ENCODE results near the gene DDR2.
"Not testable (repeated sequence)": the region's sequence is repeated elsewhere in the genome, so short reads cannot be mapped to it uniquely, and the experiment has no call there.

DDR2 gene

DNA sequence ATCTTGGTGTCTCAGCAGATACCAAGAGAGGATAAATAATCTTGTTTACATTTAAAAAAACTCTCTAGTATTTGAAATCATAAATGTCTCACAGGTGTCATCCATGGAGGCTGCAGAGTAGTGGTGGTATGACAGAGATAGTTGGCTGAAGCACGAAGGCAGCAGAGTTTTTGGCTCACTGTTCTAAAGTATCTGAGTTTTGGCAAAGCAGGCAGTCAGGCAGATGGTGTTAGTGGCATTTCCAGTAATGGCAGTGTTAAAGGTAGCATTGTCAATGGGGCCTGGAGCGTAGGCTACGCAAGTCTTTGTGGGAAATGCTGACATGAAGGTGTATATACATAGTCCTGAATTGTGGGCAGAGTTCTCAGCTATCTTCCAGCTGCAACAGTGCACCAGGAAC lies 89.8 kb downstream of the DDR2 start:
- no peak for DNase-seq (ENCODE audit: low read depth)

DNA sequence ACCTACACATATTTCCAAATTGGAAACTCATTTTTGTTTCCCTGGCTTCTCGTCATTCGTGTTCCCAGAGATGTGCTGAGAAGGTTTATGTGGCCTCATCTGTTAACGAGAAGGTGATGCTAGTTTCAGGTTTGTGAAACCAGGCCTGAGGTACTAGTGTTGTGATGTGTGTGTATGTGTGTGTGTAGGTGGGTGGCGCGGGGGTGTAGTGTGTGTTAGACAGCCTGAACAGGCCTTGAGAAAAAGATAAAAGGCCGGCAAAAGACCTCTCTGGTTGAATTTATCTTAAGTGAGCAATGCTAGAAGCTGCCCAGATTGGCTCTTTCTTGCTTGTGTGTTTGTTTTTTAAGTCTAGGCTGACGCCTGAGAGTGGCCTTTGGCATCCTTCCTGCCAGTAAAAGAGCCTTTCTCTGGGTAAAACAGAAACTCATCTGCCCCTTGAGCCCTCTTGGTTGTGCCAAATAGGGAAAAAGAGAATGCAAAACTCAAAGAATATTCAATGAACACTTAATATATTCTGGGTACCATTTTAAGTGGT lies 92.4 kb downstream of the DDR2 start:
- DNase-seq (ENCODE audit: low read depth): peak; percentile 9

DNA sequence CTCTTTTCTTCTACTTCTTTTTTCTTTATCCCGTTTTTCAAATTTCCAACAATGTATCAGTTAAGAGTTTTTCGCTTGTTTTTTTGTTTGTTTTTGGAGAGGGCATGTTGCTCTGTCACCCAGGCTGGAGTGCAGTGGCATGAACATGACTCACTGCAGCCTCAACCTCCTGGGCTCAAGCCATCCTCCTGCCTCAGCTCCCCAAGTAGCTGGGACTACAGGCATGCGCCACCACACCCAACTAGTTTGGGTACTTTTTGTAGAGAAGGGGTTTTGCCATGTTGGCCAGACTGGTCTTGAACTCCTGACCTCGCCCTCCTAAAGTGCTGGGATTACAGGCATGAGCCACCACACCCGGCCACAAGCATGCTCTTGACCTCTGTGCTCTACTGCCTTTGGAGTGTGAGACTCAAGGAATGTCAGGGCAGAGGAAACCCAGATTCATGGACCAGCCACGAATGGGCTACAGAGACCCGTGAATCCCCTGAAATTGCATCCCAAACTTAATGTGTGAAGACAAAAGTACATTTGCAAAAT lies 93.1 kb downstream of the DDR2 start:
- no peak for DNase-seq (ENCODE audit: low read depth)

DNA sequence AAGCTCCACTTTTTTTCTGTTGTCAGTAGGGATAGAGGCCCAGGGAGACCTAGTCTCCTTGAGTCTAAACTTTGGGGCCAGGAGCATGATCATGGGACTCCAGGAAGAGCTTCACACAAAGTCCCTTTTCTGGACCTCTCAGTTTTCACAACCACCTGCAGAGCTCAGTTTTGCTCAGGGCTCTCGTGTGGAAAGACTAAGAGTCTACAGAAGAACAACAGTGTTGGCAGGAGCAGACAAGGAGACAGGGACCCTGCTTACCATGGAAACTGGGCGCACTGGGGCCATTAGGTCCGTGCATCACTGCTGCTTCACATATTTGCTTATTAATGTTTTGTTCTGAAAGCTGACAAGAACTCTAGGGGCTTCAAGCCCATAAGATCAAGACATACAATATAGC lies 94.3 kb downstream of the DDR2 start:
- DNase-seq (ENCODE audit: low read depth): no peak

DNA sequence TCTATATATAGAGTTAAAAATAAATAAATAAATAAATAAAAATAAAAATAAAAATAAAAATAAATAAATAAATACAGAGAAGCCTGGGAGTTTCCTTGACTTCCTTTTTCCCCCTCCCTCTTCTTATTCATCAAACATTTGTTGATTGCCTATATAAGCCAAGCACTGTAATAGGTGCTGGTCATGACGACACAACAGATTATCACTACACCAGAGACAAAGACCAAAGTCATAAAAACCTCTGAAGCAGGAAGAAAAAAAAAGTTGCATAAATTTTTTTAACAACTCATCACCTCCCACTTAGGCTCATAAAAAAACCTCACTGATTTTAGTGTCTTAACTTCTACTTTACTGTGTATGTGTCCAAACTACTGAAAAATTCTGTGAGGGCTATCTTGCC lies 95.2 kb downstream of the DDR2 start:
- DNase-seq (ENCODE audit: low read depth): not testable (repeated sequence)

DNA sequence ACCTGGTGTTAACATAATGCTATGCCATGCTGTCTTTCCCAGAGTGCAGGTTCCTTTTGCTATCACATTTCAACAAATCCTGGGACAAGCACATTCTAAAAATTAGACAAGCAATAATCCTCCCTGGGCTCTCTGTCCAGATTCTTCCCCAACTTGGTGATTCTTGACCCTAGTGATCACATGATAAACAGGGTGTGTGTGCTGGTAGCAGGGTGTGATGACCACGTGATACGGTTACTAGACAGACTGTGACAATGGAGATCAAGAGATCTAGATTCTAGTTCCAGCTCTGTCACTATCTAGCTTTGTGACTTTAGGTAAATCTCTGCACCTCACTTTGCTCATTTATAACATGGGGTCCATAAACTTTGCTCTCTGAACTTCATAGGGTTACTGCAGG lies 96.3 kb downstream of the DDR2 start:
- DNase-seq (ENCODE audit: low read depth): no peak

DNA sequence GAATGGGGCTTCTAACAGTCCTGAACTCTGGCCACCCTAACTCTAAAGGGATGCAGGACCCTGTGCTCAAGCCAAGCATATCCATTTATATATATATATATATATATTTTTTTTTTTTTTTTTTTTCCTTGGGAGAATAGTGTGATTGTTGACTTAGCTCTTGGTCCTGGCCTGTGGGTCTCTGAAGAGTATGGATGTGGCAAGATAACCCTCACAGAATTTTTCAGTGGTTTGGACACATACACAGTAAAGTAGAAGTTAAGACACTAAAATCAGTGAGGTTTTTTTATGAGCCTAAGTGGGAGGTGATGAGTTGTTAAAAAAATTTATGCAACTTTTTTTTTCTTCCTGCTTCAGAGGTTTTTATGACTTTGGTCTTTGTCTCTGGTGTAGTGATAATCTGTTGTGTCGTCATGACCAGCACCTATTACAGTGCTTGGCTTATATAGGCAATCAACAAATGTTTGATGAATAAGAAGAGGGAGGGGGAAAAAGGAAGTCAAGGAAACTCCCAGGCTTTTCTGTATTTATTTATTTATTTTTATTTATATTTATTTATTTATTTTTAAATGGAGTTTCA lies 97.0 kb downstream of the DDR2 start:
- DNase-seq (ENCODE audit: low read depth): not testable (repeated sequence)

DNA sequence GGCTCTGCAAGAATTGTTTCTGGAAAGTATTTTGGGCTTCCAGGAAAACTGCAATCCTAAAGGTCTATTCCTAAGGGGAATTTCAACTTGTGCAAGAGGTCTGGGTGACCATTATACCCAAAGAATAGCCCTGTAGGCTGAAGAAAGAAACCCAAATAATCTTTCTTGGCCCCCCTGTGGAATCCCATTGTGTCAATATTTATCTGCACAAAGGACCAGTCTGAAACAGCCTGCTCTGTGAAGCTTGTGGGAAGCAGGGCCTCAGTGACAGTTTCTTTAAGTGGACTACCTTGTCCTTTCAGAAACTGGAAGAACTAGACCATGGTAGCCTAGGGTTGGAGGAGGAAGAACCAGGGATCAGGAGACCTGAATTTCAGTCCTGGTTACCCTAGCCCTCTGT lies 99.8 kb downstream of the DDR2 start:
- DNase-seq (ENCODE audit: low read depth): no peak

DNA sequence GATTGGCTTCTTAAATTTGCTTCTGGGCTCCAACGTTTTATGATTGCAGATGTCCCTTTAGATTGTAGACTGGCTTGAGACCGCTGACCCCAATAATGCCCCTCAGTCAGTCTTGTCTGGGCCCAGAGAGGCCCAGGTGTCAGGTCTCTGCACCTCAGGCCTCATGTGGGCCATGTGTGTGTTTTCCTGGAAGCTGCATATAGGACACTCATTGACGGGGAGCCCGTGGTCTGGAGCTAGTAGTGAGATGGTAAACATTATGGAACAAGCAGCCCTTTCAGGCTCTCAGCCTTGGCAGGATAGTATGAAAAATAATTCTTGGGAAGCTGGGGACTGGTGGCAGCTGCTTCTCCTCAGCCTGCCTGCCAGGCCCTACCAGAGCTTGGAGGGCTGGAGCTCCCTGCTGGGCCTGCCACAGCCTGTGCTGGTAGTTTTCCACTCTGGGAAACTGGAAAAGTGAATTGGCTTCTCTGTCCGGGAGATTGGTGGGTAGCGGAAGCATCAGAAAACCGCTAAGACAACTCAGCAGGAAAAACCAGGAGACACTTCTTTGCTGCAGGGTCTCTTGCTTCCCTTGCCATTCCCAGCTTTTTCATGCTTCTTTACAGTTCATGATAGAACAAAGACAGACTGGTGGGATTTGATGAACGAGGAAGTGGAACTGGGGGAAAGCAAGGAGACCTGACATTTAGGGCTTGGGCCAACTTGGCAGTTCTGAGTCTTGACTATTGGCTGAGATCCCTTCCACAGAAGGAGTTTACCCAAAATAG lies 100.5 kb downstream of the DDR2 start:
- no peak for DNase-seq (ENCODE audit: low read depth)

DNA sequence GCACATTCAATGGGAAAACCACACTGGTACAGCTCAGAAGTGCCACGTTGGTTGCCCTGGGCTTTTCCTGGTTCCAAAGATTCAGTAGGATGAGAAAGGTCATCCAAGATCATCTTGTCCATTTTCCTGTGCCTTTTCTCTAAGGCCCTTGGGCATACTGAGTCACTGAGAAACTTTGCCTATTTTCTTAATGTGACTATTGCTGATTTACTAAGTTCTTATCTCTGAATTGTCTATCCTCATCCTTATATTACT lies 101.0 kb downstream of the DDR2 start:
- DNase-seq (ENCODE audit: low read depth): no peak

DNA sequence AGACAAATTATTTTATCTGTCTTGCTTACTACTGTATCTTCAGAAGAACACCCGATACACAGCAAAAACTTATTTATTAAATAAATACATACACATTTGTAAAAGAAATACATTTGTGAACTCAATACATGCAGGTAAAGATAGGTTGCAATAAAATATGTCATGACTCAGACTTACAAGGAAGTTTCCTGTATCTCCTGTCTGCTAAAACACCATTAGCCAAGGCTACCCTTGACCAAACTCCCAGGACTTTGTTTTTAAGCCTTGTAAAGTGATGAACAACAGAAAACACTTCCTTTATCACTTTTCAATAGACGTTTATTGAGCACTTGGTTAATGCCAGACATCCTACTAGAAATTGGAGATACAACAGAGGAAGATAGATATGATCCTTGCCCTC lies 101.8 kb downstream of the DDR2 start:
- DNase-seq (ENCODE audit: low read depth): no peak

DNA sequence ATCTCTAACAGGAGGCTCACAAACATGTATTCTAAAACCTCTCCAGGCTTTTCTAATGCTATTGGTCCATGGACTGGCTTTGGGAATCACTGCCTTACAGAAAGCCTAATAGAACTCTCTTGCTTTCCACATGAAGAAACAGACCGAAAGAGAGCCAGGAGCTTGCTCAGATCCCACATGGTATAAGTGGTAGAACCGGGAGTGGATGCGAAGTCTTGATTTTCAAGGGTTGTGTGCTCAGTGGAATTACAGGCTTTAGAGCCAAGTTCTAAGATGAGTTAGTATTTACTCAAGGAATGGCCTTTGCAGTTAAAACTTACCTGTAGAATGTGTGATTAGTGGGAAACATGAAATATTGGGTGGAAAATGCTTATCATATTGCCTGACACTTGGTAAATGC lies 103.9 kb downstream of the DDR2 start:
- no peak for DNase-seq (ENCODE audit: low read depth)

DNA sequence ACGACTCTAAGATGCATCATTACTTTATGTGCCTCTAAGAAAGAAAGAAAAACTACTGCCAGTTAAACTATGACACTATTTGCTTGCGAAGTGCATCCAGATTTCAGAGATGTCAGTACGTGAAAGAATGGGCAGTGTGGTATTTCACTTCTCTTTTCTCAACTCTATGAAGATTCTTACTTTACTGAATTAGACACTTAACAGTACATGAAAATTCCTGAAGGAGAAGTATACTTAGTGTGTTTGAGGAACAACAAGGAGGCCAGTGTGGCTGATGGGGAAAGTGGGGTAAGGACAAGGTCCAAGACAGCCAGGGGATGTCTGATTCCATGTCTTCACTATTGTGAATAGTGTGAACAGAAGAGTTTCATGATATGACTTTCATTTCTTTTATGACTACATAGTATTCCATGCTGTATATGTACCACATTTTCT lies 104.4 kb downstream of the DDR2 start:
- DNase-seq (ENCODE audit: low read depth): no peak

DNA sequence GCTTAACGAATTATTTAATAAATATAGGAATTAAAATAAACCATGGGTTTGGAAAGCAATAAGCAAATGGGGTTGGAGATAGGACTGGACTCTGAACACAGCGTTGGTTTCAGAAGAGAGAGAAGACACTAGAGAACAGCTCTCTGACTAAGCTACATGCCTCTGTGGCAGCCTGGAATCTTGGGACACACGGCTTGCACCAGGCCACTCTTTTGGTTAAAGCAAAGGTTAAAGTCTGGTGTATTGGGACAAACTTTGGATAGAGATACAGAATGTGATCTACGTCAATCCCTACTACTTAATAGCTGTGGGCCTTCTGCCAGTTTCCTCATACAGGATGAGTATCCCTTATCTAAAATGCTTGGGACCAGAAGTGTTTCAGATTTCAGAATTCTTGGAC lies 108.5 kb downstream of the DDR2 start:
- DNase-seq (ENCODE audit: low read depth): peak; percentile 25

DNA sequence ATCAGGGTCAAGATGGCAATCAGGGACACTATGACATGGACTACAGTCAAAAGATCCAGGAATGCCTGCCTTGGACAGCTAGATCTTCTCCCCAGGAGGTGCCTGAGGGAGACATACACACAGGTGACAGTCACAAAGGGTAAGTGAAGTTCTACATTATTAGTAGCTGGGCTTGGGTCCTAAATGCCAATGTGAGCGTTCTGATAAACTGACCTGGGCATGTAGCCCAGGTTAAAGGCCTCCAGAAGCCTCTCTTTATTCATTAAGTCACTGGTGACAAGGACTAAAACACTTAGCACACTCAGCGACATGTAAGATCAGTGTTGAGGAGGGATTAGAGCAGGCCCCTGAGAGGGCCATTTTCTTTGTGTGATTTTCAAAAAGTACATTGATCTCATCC lies 109.3 kb downstream of the DDR2 start:
- no peak for DNase-seq (ENCODE audit: low read depth)

DNA sequence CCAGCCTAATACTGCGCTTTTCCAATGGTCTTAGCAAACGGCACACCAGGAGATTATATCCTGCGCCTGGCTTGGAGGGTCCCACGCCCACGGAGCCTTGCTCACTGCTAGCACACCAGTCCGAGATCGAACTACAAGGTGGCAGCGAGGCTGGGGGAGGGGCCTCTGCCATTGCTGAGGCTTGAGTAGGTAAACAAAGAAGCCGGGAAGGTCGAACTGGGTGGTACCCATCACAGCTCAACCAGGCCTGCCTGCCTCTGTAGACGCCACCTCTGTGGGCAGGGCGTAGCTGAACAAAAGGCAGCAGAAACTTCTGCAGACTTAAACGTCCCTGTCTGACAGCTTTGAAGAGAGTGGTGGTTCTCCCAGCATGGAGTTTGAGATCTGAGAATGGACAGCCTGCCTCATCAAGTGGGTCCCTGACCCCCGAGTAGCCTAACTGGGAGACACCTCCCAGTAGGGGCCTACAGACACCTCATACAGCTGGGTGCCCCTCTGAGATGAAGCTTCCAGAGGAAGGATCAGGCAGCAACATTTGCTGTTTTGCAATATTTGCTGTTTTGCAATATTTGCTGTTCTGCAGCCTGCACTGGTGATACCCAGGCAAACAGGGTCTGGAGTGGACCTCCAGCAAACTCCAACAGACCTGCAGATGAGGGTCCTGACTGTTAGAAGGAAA lies 114.1 kb downstream of the DDR2 start:
- not testable (repeated sequence) for DNase-seq (ENCODE audit: low read depth)

DNA sequence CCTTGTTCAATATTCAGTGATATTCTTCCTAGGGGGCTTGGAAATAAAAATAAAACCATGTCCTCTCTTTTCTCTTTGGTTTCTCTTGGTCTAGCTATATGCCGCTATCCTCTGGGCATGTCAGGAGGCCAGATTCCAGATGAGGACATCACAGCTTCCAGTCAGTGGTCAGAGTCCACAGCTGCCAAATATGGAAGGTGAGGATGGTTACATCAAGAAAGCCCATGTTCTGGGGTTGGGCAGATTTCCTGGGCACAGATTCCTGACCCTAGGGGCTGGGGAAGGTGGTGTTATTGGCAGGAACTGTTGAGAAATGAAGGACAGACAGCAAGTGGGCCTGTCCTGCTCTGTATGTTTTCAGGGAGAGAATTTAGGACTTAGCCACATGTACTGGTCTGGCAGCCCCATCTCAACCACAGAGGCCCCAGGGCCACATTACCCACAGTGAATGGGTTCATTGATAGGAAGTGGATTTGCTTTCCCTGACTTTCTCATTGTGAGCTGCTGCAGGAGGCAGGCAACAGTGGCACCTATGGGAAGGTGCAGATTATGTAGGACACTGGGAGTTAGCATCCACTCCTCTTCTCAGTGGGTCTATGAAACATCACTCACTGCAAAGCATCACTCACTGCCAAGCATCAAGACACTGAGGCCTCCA lies 120.9 kb downstream of the DDR2 start:
- no peak for DNase-seq (ENCODE audit: low read depth)

DNA sequence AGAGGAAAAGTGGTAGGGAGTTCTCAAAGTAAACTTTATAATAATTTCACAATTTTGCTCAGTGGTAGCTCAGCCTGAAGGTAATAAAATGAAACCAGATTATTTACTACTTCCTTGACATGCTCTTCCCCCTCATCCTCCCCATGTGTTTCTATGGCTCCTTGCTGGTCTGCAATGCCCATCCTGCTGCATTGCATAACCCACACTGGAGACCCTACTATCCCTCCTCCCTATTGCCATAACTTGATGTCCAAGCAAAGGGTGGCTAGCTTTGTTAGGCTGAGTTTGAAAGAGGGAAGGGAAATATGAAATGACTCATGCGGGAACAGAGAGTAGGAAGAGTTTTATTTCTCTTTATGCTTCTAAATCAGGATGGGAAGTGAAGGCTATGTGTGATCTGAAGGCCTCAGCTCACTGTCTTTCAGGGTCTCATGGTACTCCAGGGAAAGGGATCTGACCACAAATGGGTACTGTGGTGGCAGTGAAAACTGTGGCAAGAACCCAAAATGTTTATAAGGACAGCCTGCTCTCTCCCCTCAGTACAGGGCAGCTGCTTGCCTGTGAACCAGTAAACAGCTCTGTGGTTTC lies 121.8 kb downstream of the DDR2 start:
- no peak for DNase-seq (ENCODE audit: low read depth)

DNA sequence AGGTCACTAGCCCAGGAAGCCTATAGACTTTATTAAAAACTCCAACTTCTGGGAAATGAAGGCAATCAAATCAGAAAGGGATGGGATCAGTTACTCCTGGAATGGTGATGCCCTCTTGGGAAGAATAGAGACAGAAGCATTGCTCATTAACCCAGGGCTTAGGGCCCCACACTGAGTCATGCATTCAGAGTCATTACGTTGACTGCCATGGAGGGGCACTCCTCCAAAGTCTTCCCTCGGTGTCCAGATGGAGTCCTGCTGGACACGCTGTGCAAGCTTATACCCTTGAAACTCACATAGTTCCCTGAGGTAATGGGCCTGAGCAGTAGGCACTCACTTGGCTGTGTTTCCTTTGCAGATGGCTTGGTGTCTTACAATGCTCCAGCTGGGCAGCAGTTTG lies 123.0 kb downstream of the DDR2 start:
- no peak for DNase-seq (ENCODE audit: low read depth)

DNA sequence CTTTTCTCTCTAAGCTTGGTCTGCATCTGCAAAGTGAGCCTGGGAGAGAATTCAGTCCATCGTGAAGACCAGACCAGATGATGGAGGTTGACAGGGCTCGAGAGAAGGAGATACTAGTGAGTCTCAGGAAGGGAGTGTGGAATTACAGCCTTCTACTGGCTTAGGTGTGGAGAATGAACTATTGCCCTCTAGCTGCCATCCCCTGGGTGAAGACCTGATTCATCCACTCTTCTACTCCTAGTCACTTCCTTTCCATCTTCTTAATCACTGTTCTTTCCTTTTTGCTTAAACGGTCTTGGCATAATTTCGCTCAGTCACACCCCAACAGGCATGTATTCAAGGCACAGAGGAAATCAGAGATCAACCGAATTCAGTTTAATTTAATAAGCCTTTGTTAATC lies 124.3 kb downstream of the DDR2 start:
- DNase-seq (ENCODE audit: low read depth): peak; percentile 26

DNA sequence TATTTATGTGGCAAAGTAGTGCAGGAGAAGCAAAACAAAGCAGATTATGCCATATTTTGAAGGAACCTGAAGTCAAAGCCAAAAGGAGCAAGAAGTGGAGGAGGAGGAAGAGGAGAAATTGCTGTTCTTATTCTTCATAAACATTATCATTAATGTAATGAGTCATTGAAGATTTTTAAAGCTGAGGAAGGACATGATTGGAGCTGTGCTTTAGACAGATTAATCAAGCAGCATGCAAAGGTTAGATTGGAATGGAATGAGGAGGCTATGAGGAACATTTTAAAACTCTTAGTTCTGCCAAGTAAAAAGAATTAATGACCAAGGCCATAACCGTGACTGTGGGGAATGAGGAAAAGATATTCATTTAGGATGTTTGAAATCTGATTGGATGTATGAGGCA lies 125.2 kb downstream of the DDR2 start:
- peak; percentile 79 for DNase-seq (ENCODE audit: low read depth)

DNA sequence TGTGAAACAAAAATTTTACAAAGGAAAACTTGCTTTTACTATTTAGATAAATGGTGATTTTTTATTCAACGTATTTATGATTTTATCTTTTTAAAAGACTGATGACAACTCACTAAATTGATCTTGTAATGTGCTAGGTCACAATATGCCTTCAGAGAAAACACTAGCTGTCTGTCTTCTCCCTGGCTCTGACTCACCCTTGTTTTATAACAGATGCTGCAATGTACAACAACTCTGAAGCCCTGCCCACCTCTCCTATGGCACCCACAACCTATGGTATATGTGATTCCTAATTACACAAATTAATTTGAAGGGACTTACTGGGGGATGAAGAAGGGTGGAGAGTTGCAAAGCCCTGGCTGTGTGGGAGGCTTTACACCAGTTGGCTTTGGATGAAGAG lies 133.5 kb downstream of the DDR2 start:
- no peak for DNase-seq (ENCODE audit: low read depth)
